OCI-LY3 (cell line): ENCODE measurements around the gene CYP1A2.

Experiments
- CTCF ChIP-seq: fragments of 200-600, 300-600 bp; sonication (generic); IDR thresholded peaks from 2 replicates; pipeline ENCODE4 v1.5.1; 2014; ENCODE audit warnings: antibody characterized with exemption, low read length, low read depth
- EZH2phosphoT487 ChIP-seq: fragments of 200-600 bp; shearing (Covaris generic); IDR thresholded peaks from 2 replicates; pipeline ENCODE4 v1.6.1; 2018; ENCODE audit warnings: antibody characterized with exemption, mixed run types, low read depth

- TF ChIP-seq CTCF (no peak), EZH2phosphoT487 (no peak)
Measured at GRCh38 chr15:74709011-74709410, 39.6 kb upstream of the CYP1A2 start.
